ENCODE data around the gene GPR132. TPM values are rescaled to one million over a fixed set of nuclear protein-coding genes. Genes with fewer than 3 reads are reported as not detected.

GPR132 gene
- 0.12 TPM in 1 of 2 replicates, not detected in the other for total RNA-seq (ENCODE audit: low replicate concordance)

DNA sequence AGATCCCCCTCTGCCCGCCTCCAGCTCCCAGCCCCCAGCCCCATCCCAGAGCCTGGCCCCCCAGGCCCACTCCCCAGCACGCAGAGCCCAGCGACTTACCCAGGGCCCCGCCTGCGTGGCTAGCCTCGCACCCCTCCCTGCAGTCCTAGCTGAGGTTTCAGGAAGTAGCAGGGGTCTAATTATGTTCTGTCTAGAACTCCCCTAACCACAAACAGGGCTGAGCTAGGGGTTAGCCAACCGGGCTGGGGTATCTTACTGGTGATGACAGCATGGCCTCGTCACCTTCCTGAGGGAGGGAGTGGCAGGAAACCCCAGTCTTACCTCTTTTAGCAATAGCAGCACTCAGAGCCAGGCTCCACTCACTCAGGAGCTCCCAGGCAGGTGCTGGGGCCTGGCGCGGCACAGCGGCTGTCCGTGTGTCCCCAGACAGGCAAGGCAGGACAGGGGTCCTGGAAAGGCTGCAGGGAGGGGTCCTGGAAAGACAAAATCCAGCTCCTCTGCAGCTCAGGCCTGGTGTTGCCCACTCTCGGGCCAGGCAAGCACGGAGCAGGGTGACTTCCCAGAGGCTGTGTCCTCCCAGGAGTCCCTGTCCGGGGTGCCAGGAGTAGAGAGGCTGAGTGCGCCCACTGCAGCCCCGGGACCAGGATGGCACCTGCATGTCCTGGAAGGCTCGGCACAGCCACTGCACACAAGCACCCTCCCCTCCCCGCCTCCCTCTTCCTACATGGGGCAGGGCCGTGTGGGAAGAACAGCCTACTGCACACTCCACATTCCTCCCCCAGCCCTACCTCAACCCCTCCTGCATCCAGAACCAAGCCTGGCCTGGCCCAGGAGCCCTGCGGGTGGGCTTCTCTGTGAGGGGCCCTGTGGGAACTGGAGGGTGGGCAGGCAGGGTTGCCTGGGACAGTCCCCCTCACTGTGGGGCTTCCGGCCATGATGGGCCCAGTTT, at the start of gene GPR132:
TSS of gene GPR132 (minus strand) at position 151 of the 949 bp plus-strand sequence. CDS start 10,010 bp downstream, outside the sequence.

GRCh38 chr14:105020815-105021655, 44.2 kb downstream of the GPR132 start, which contains the start of gene CDCA4:
Gene CDCA4, minus strand, starts transcription at chr14:105021083. Its CDS starts 9,154 bp downstream, at chr14:105011929.

Other genes starting within 250 kb of the GPR132 start
- 8.2 and 14.6 TPM in 2 replicates for gene CEP170B, start 200.2 kb downstream of the GPR132 start, total RNA-seq (ENCODE audit: low replicate concordance)
- 0.15 TPM in 1 of 2 replicates, not detected in the other for gene PLD4, start 140.6 kb downstream of the GPR132 start, total RNA-seq (ENCODE audit: low replicate concordance)
- gene AHNAK2, start 87.1 kb downstream of the GPR132 start, total RNA-seq (ENCODE audit: low replicate concordance): 27.4 and 174 TPM in 2 replicates
- gene CLBA1, start 79.6 kb downstream of the GPR132 start, total RNA-seq (ENCODE audit: low replicate concordance): 7.6 and 8.9 TPM in 2 replicates
- gene CDCA4, start 44.3 kb downstream of the GPR132 start, total RNA-seq (ENCODE audit: low replicate concordance): 9.6 and 16.2 TPM in 2 replicates
- 1.6 and 4.2 TPM in 2 replicates for gene JAG2, start 103.3 kb upstream of the GPR132 start, total RNA-seq (ENCODE audit: low replicate concordance)
- gene NUDT14, start 115.9 kb upstream of the GPR132 start, total RNA-seq (ENCODE audit: low replicate concordance): 11.1 and 15.2 TPM in 2 replicates
- gene BTBD6, start 183.1 kb upstream of the GPR132 start, total RNA-seq (ENCODE audit: low replicate concordance): 29.3 and 37.4 TPM in 2 replicates
- gene BRF1, start 235.6 kb upstream of the GPR132 start, total RNA-seq (ENCODE audit: low replicate concordance): 22.7 and 37.1 TPM in 2 replicates
- 40.9 and 67.9 TPM in 2 replicates for gene PACS2, start 249.3 kb upstream of the GPR132 start, total RNA-seq (ENCODE audit: low replicate concordance)

Data from smooth muscle cell of the coronary artery (primary cell).